K562 (cell line): ENCODE data around the gene TENM4.

Source experiments
- BRCA1 ChIP-seq, 2 experiments: fragments of 450-650 bp in 1 of 2; sonication (generic) in 1 of 2; formaldehyde crosslinking in 1 of 2; IDR thresholded peaks; 2 replicates each; pipeline versions ENCODE4 v1.5.0 to v1.6.1; 2017 to 2020; ENCODE audit warnings: mild to moderate bottlenecking in 1 of 2, missing genetic modification reagents in 1 of 2
- CREB1 ChIP-seq, 2 experiments: sonication (generic) in 1 of 2; formaldehyde crosslinking in 1 of 2; IDR thresholded peaks; 2 replicates each; pipeline versions ENCODE4 v1.6.1 to v1.8.0; 2012 to 2022; ENCODE audit warnings: inconsistent platforms in 1 of 2, mild to moderate bottlenecking in 1 of 2, missing genetic modification reagents in 1 of 2, moderate library complexity in 1 of 2
- EP300 ChIP-seq: IDR thresholded peaks from 2 replicates; pipeline ENCODE4 v1.6.1; 2012; ENCODE audit warnings: low read length, improper control_type of control experiment
- JUND ChIP-seq, 2 experiments: IDR thresholded peaks; 2 replicates in 1 of 2; 3 replicates in 1 of 2; pipeline ENCODE4 v1.6.1; 2011; ENCODE audit warnings: borderline replicate concordance in 2 of 2, low read depth in 2 of 2, low read length in 2 of 2, improper control_type of control experiment in 1 of 2, missing biosample characterization in 1 of 2, missing genetic modification characterization in 1 of 2, missing genetic modification reagents in 1 of 2
- MAFF ChIP-seq: IDR thresholded peaks from 2 replicates; pipeline ENCODE4 v1.6.1; 2012; ENCODE audit warnings: low read length, improper control_type of control experiment
- MYC ChIP-seq, 2 experiments: fragments of 250-450 bp in 1 of 2; sonication (Bioruptor Pico) in 1 of 2; IDR thresholded peaks; 2 replicates each; pipeline versions ENCODE4 v1.5.1 to v1.6.1; 2012 to 2021; ENCODE audit warnings: low read depth in 2 of 2, borderline replicate concordance in 1 of 2, improper control_type of control experiment in 1 of 2, low read length in 1 of 2, mild to moderate bottlenecking in 1 of 2, moderate library complexity in 1 of 2
- SMARCC2 ChIP-seq: fragments of 450-650 bp; IDR thresholded peaks from 2 replicates; pipeline ENCODE4 v1.6.1; 2017; ENCODE audit warnings: antibody characterized with exemption, moderate library complexity, mild to moderate bottlenecking, low read depth
- TF ChIP-seq, protein P1 (sequence below): sonication (generic); formaldehyde crosslinking; IDR thresholded peaks from 2 replicates; pipeline ENCODE4 v1.8.0; 2022; ENCODE audit warnings: mild to moderate bottlenecking, missing genetic modification reagents, borderline replicate concordance
- TF ChIP-seq, protein P2 (sequence below), 3 experiments: IDR thresholded peaks in 2 of 3; conservative IDR thresholded peaks in 1 of 3; 2 replicates each; pipeline ENCODE4 v1.5.1; 2011 to 2012; ENCODE audit warnings: low read length in 3 of 3, mild to moderate bottlenecking in 3 of 3, control low read depth in 2 of 3, improper control_type of control experiment in 1 of 3, inconsistent platforms in 1 of 3, low read depth in 1 of 3, mixed read lengths in 1 of 3, moderate library complexity in 1 of 3; ENCODE audit not compliant: insufficient read depth in 2 of 3
- TF ChIP-seq, protein P3 (sequence below): fragments of 250-450 bp; sonication (Bioruptor Pico); IDR thresholded peaks from 2 replicates; pipeline ENCODE4 v1.5.1; 2021; ENCODE audit warnings: mild to moderate bottlenecking

DNA sequence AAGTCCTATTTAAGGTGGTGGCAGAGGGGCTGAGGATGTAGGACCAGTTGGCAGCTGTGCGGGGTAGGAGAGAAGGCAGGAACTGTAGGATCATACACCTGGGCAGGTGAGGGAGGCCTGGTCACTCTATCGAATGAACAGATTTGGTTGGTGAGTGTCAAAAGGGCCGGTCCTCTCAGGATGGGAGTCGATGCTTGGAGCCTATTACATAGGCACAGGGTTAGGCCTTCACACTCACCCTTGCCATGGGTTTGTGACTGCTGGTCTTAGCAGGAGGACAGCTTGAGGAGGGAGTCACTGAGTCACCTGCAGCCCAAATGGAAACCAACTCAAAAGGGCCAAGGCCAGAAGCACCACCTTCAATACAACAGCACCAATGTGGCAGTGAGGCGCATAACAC lies 786.0 kb downstream of the TENM4 start:
- TF ChIP-seq JUND (IDR thresholded peaks at IDR 0.05; ENCODE audit: borderline replicate concordance, low read depth, low read length): no peak
- no peak for TF ChIP-seq JUND (tag; IDR thresholded peaks at IDR 0.05; ENCODE audit: borderline replicate concordance, low read depth, low read length)
- TF ChIP-seq, protein P1, sequence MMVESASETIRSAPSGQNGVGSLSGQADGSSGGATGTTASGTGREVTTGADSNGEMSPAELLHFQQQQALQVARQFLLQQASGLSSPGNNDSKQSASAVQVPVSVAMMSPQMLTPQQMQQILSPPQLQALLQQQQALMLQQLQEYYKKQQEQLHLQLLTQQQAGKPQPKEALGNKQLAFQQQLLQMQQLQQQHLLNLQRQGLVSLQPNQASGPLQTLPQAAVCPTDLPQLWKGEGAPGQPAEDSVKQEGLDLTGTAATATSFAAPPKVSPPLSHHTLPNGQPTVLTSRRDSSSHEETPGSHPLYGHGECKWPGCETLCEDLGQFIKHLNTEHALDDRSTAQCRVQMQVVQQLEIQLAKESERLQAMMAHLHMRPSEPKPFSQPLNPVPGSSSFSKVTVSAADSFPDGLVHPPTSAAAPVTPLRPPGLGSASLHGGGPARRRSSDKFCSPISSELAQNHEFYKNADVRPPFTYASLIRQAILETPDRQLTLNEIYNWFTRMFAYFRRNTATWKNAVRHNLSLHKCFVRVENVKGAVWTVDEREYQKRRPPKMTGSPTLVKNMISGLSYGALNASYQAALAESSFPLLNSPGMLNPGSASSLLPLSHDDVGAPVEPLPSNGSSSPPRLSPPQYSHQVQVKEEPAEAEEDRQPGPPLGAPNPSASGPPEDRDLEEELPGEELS: no peak
- no peak for TF ChIP-seq MAFF
- no peak for TF ChIP-seq EP300
- no peak for TF ChIP-seq BRCA1 (IDR thresholded peaks at IDR 0.05)
- TF ChIP-seq BRCA1 (CRISPR knock-in tag; IDR thresholded peaks at IDR 0.05): no peak
- TF ChIP-seq CREB1 (IDR thresholded peaks at IDR 0.05): no peak
- no peak for TF ChIP-seq CREB1 (CRISPR knock-in tag; IDR thresholded peaks at IDR 0.05)
- TF ChIP-seq, protein P2, sequence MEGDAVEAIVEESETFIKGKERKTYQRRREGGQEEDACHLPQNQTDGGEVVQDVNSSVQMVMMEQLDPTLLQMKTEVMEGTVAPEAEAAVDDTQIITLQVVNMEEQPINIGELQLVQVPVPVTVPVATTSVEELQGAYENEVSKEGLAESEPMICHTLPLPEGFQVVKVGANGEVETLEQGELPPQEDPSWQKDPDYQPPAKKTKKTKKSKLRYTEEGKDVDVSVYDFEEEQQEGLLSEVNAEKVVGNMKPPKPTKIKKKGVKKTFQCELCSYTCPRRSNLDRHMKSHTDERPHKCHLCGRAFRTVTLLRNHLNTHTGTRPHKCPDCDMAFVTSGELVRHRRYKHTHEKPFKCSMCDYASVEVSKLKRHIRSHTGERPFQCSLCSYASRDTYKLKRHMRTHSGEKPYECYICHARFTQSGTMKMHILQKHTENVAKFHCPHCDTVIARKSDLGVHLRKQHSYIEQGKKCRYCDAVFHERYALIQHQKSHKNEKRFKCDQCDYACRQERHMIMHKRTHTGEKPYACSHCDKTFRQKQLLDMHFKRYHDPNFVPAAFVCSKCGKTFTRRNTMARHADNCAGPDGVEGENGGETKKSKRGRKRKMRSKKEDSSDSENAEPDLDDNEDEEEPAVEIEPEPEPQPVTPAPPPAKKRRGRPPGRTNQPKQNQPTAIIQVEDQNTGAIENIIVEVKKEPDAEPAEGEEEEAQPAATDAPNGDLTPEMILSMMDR (IDR thresholded peaks at IDR 0.05 in 2 of 3, conservative IDR thresholded peaks at IDR 0.05 in 1 of 3; ENCODE audit: insufficient read depth in 2 of 3, low read depth in 1 of 3, low read length in 3 of 3): no peak
- TF ChIP-seq SMARCC2: no peak
- TF ChIP-seq MYC (IDR thresholded peaks at IDR 0.05; ENCODE audit: low read depth, low read length): no peak
- no peak for TF ChIP-seq MYC (CRISPR knock-in tag; IDR thresholded peaks at IDR 0.05; ENCODE audit: borderline replicate concordance, low read depth)
- TF ChIP-seq, protein P3, sequence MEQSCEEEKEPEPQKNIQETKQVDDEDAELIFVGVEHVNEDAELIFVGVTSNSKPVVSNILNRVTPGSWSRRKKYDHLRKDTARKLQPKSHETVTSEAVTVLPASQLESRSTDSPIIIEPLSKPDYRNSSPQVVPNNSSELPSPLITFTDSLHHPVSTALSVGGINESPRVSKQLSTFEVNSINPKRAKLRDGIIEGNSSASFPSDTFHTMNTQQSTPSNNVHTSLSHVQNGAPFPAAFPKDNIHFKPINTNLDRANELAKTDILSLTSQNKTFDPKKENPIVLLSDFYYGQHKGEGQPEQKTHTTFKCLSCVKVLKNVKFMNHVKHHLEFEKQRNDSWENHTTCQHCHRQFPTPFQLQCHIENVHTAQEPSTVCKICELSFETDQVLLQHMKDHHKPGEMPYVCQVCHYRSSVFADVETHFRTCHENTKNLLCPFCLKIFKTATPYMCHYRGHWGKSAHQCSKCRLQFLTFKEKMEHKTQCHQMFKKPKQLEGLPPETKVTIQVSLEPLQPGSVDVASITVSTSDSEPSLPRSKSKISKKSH (CRISPR knock-in tag): no peak
